Raji (cell line): ENCODE results near the gene WDR64.

ENCODE experiments used
- POLR2A ChIP-seq: IDR thresholded peaks from 2 replicates; pipeline ENCODE4 v1.6.1; 2011; ENCODE audit warnings: low read depth, low read length, control low read depth; ENCODE audit not compliant: insufficient read depth

WDR64 gene

DNA sequence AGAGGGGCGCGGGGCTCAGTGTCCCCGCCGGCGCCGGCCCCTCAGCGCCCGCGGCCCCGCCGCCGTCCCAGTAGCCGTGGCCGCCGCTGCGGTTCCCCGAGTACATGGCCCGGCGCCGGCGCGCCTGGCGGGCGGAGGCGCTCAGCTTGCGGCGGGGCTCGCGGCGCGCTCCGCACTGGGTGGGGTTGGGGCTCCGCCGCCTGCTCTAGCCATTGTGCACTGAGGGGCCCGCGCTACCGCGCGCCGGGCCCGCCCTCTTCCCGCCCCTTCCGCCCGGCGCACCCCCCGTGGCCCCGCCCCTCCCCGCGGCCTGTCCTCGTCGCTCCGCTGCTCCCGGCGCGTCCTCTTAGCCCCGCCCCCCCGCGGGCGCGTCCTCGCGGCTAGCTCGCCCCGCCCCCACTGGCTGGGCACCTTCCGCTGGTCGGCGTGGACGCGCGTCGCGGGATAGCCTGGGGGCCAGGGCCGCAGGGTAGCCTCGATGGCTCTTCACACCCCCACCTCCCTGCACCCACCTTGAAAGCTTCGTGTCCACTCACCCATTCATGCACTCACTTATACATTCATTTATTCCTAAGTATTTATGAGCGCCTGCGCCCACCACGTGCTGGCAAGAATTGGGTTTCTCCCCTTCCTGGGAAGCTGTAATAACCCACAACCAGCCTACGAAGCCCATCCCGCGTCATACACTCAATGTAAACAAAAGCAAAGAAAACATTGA lies 11.8 kb upstream of the WDR64 start, which contains the start of the genes CHML and OPN3:
Gene CHML, minus strand, starts transcription at position 221 of the 718 bp plus-strand sequence. CDS start 4,603 bp downstream, outside the sequence.
Gene OPN3, minus strand, starts transcription at position 221 of the 718 bp plus-strand sequence. Its CDS starts 115 bp downstream, at position 106.
- TF ChIP-seq POLR2A, result no peak

- TF ChIP-seq POLR2A, result no peak
Observed at GRCh38 chr1:241640867-241641622, 11.0 kb upstream of the WDR64 start.

- TF ChIP-seq POLR2A, result no peak
Observed at GRCh38 chr1:241641773-241642592, 10.1 kb upstream of the WDR64 start.

- TF ChIP-seq POLR2A, result no peak
Observed at GRCh38 chr1:241642593-241642944, 9.5 kb upstream of the WDR64 start.

- TF ChIP-seq POLR2A, result no peak
Observed at GRCh38 chr1:241644259-241644658, 7.8 kb upstream of the WDR64 start.

GRCh38 chr1:241645199-241645598 lies 6.9 kb upstream of the WDR64 start:
- TF ChIP-seq POLR2A, result no peak

DNA sequence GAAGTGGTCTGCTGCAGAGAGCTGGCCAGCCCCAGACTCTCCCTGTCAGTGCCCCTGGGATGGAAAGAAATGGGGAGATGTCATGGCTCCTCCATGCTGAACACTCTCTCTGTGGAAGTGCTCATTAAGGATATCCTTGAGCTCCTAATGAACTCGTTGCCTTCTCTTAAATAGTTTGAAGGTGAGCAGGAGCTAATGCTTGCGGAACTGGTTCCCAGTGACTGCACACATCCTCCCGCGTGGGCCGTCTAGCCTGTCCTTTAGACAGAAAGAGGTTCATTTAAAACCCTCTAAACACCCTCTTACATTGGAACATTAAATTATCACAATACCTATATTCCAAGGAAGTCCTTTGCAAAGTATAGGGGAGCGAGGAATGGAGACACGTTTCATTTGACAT lies 5.9 kb upstream of the WDR64 start:
- TF ChIP-seq POLR2A, result no peak

DNA sequence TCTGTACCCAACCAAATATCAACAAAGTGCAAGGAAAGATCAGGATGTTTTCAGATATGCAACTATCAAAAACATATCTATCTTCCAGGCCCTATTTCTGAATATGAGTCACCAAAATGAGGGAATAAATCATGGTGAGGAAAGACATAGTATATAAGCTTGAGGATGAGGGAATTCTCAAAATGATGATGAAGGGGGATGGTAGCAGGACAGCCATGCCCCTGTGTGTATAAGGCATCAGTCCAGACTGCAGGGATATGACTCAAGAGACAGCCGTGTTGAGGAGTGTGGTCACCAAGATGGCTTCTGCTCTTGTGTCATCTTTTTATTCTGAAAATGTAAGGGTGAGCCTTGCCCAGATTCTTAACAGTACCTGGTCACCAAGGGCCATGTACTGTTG lies 4.4 kb upstream of the WDR64 start:
- no peak for TF ChIP-seq POLR2A

DNA sequence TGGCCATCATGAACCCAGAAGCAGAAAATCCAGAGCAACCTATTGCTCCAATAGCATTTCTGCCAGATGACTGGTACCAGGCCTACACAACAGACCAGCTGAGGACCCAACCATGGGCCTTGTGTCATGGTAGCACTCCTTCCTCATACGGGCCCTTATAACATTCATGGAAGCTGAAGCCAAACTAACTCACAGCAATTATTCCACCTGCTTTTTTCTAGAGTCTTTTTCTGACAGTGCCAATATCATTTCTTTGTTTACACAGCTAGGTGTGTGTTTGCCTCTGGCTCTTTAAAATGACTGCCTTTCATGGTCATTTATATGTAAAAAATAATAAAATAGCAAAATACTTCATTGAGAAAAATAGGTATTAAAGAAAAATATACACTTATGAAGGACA lies 3.9 kb upstream of the WDR64 start:
- no peak for TF ChIP-seq POLR2A

GRCh38 chr1:241654019-241654418 lies 1.9 kb downstream of the WDR64 start:
- no peak for TF ChIP-seq POLR2A

- no peak for TF ChIP-seq POLR2A
Observed at GRCh38 chr1:241654641-241655040, 2.6 kb downstream of the WDR64 start.

GRCh38 chr1:241658081-241658793 lies 6.2 kb downstream of the WDR64 start:
- TF ChIP-seq POLR2A, result no peak

DNA sequence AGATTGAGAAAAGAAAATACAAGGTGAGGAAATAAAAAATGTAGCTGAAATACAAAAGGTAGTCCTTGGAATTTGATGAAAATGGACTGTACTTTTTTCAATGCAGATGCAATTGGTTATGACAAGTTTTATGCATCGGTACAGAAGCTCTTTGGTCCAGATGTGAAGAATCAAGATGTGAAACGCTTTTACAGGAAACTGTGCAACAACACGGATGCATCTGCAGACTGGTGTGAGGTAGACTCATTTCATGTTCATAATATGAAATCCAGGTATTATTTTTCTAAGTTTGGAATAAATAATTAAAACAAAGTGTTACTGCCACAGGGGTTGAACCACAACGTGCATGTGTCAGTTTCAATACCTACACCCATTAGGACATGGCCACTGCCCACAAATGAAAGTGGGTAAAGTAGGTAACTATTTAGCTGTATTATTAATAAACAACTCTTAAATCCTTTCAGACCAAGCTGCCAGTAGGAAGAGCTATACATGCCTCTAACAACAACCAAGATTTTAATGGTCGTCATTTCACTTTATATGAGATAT lies 8.4 kb downstream of the WDR64 start:
- TF ChIP-seq POLR2A, result no peak

GRCh38 chr1:241666419-241666818 lies 14.3 kb downstream of the WDR64 start:
- no peak for TF ChIP-seq POLR2A

DNA sequence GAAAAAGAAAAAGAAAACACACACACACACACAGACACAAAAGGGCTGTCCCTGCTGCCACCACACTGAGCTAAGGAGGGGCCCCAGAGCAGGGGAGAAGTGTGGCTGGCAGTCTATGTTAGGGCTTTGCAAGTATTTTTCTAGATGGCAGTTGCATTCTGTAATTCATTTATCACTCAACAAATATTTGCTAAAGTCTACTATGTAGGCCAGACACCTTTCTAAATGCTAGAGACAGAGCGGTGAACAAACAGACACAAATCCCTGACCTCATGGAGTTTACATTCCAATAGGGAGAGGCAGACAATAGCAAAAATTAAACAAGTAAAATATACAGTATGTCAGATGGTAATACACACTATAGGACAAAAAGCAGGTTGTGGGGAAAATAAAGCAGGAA lies 20.2 kb downstream of the WDR64 start:
- TF ChIP-seq POLR2A, result no peak

- no peak for TF ChIP-seq POLR2A
Observed at GRCh38 chr1:241674805-241675384, 22.8 kb downstream of the WDR64 start.
